ENCODE measurements around the gene MVB12B. TPM values are rescaled to one million over a fixed set of nuclear protein-coding genes. Genes with fewer than 3 reads are reported as not detected.

The MVB12B gene
- total and polyA plus RNA-seq, 2 of the 13 experiments (the other 11 are each of a cell fraction or from before 2014, with no cell fraction given) = 12.1 to 30.1 TPM

GRCh38 chr9:126317513-126317912 lies 9.1 kb upstream of the MVB12B start:
- H3K27ac ChIP-seq (ENCODE audit: extremely low read length, insufficient read depth, low read length) = no peak overlapping the region
- in situ Hi-C loops (cut with HindIII; ENCODE audit: extremely low pct_ligation_motif_present, low pct_unique_long_range_greater_than_20kb) (no loop called here), intact Hi-C loops (cut with micrococcal nuclease; ENCODE audit: unreplicated experiment) (loop anchor here (2.0 kb wide), 1 partner anchor 15 kb away; no protein-coding TSS in a partner anchor)
- no peak overlapping the region for H3K4me3 ChIP-seq (replicated peaks in 1 of 3; ENCODE audit: insufficient read depth in 1 of 3, low read depth in 2 of 3, low read length in 3 of 3)
- WGBS (ENCODE audit: low lambda C conversion rate) = 9% methylated on average over 4 of the region's 4 CpGs
- H3K9me3 ChIP-seq (ENCODE audit: low read length) = no peaks in the 10 kb centered on the region
- DNase-seq (ENCODE audit: low spot score) = peak; percentile 47
- ChIA-PET CTCF (ENCODE audit: low intra/inter-chr PET ratio, low total read pairs) (interaction anchor here (0.6 to 2.2 kb wide), 5 partner anchors 11 to 174 kb away, joined by 3 to 17 read pairs (median 4); no protein-coding TSS in a partner anchor), POLR2A (interaction anchor here (1.0 kb wide), 1 partner anchor 18 kb away, joined by 5 read pairs; no protein-coding TSS in a partner anchor)
- H2AFZ ChIP-seq (ENCODE audit: low read length) = no peak overlapping the region
- H4K20me1 ChIP-seq (ENCODE audit: insufficient read depth, low read length) = no peaks in the 10 kb centered on the region
- no peak overlapping the region for H3K9ac ChIP-seq (ENCODE audit: insufficient read depth, low read depth, low read length)
- no TSS peak for BruUV-seq (replicated peaks)
- peaks cover 0 to 3% of the 10 kb centered on the region in 2 experiments; a peak in 2 of 5 replicates for H3K27me3 ChIP-seq (ENCODE audit: control insufficient read depth in 1 of 2, insufficient read depth in 2 of 2, low read length in 2 of 2)
- ATAC-seq = peak; percentile 56
- H3K4me1 ChIP-seq (ENCODE audit: insufficient read depth, low read length) = peaks cover 67% of the 10 kb centered on the region
- no peak overlapping the region for H3K4me2 ChIP-seq (ENCODE audit: low read depth, low read length)
- H3K79me2 ChIP-seq (ENCODE audit: insufficient read depth, low read length) = no peaks in the 10 kb centered on the region
- no peak for FAIRE-seq
- no peaks in the 10 kb centered on the region for H3K36me3 ChIP-seq (replicated peaks in 1 of 2; ENCODE audit: control insufficient read depth in 1 of 2, insufficient read depth in 2 of 2, low read length in 2 of 2)
- TF ChIP-seq TGIF2 (CRISPR knock-in tag; IDR thresholded peaks at IDR 0.05) (no peak), MED1 (CRISPR knock-in tag; IDR thresholded peaks at IDR 0.05) (no peak), IRF2 (CRISPR knock-in tag; IDR thresholded peaks at IDR 0.05) (no peak), ZNF883 (CRISPR knock-in tag; IDR thresholded peaks at IDR 0.05; ENCODE audit: not compliant biosample characterization) (no peak), ZNF556 (CRISPR knock-in tag; IDR thresholded peaks at IDR 0.05; ENCODE audit: borderline replicate concordance) (no peak), ZFP62 (CRISPR knock-in tag; IDR thresholded peaks at IDR 0.05) (no peak), CTCF (CRISPR knock-in tag; IDR thresholded peaks at IDR 0.05) (peak; percentile 56), PLSCR1 (CRISPR knock-in tag; IDR thresholded peaks at IDR 0.05; ENCODE audit: borderline replicate concordance) (no peak), RAD21 (CRISPR knock-in tag; IDR thresholded peaks at IDR 0.05) (peak; percentile 43; the same call in 1 of the 2 replicates), TFE3 (CRISPR knock-in tag; IDR thresholded peaks at IDR 0.05) (no peak), HNRNPL (IDR thresholded peaks at IDR 0.05; ENCODE audit: low read depth, low read length) (0 out of 2 replicates have a peak, but pooled peaks have one; percentile 37), ZSCAN25 (CRISPR knock-in tag; IDR thresholded peaks at IDR 0.05) (no peak), SIX1 (CRISPR knock-in tag; IDR thresholded peaks at IDR 0.05; ENCODE audit: borderline replicate concordance) (no peak), FOXA1 (IDR thresholded peaks at IDR 0.05) (no peak), FOXA1 (CRISPR knock-in tag; IDR thresholded peaks at IDR 0.05) (peak; percentile 48; the same call in 1 of the 2 replicates), HNF4A (CRISPR knock-in tag; IDR thresholded peaks at IDR 0.05) (peak; percentile 12; the same call in 1 of the 2 replicates), STAG1 (CRISPR knock-in tag; IDR thresholded peaks at IDR 0.05) (peak; percentile 62), TARDBP (CRISPR knock-in tag; IDR thresholded peaks at IDR 0.05) (no peak), FOXA3 (CRISPR knock-in tag; IDR thresholded peaks at IDR 0.05) (peak; percentile 15; the same call in 1 of the 2 replicates), CERS6 (CRISPR knock-in tag; IDR thresholded peaks at IDR 0.05) (no peak), KDM3A (CRISPR knock-in tag; IDR thresholded peaks at IDR 0.05; ENCODE audit: low read depth) (no peak)
